Panc1 (cell line): ENCODE measurements around the gene SUV39H1.
"Not testable (repeated sequence)": the region's sequence is repeated elsewhere in the genome, so short reads cannot be mapped to it uniquely, and the experiment has no call there.

Source experiments
- POLR2AphosphoS5 ChIP-seq: IDR thresholded peaks from 2 replicates; pipeline ENCODE4 v1.6.1; 2012; ENCODE audit warnings: mild to moderate bottlenecking, low read depth, low read length, moderate library complexity
- TCF7L2 ChIP-seq: IDR thresholded peaks from 2 replicates; pipeline ENCODE4 v1.6.1; 2011; ENCODE audit warnings: mild to moderate bottlenecking, low read depth, low read length, inconsistent platforms
- TF ChIP-seq, protein P1 (sequence below): fragments of 450-650 bp; IDR thresholded peaks from 2 replicates; pipeline ENCODE4 v1.5.1; 2017; ENCODE audit warnings: mild to moderate bottlenecking
- TF ChIP-seq, protein P2 (sequence below), 2 experiments: IDR thresholded peaks; 2 replicates each; pipeline ENCODE4 v1.6.1; 2011 to 2012; ENCODE audit warnings: low read depth in 2 of 2, control low read depth in 1 of 2, low read length in 1 of 2, mild to moderate bottlenecking in 1 of 2, moderate library complexity in 1 of 2; ENCODE audit not compliant: insufficient read depth in 1 of 2

DNA sequence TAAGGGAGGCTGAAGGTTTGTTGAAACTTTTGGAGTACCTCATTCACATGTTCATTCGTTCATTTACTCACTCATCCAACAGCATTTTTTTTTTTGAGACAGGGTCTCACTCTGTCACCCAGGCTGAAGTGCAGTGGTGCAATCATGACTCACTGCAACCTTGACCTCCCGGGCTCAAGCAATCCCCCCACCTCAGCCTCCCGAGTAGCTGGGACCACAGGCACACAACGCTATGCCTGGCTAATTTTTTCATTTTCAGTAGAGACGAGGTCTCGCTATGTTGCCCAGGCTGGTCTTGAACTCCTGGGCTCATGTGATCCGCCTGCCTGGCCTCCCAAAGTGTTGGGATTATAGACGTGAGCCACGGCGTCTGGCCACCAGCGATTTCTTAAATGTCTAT is 28.3 kb upstream of the SUV39H1 start:
- TF ChIP-seq, protein P1, sequence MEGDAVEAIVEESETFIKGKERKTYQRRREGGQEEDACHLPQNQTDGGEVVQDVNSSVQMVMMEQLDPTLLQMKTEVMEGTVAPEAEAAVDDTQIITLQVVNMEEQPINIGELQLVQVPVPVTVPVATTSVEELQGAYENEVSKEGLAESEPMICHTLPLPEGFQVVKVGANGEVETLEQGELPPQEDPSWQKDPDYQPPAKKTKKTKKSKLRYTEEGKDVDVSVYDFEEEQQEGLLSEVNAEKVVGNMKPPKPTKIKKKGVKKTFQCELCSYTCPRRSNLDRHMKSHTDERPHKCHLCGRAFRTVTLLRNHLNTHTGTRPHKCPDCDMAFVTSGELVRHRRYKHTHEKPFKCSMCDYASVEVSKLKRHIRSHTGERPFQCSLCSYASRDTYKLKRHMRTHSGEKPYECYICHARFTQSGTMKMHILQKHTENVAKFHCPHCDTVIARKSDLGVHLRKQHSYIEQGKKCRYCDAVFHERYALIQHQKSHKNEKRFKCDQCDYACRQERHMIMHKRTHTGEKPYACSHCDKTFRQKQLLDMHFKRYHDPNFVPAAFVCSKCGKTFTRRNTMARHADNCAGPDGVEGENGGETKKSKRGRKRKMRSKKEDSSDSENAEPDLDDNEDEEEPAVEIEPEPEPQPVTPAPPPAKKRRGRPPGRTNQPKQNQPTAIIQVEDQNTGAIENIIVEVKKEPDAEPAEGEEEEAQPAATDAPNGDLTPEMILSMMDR: not testable (repeated sequence)
- TF ChIP-seq POLR2AphosphoS5, TCF7L2: not testable (repeated sequence)
- TF ChIP-seq, protein P2, sequence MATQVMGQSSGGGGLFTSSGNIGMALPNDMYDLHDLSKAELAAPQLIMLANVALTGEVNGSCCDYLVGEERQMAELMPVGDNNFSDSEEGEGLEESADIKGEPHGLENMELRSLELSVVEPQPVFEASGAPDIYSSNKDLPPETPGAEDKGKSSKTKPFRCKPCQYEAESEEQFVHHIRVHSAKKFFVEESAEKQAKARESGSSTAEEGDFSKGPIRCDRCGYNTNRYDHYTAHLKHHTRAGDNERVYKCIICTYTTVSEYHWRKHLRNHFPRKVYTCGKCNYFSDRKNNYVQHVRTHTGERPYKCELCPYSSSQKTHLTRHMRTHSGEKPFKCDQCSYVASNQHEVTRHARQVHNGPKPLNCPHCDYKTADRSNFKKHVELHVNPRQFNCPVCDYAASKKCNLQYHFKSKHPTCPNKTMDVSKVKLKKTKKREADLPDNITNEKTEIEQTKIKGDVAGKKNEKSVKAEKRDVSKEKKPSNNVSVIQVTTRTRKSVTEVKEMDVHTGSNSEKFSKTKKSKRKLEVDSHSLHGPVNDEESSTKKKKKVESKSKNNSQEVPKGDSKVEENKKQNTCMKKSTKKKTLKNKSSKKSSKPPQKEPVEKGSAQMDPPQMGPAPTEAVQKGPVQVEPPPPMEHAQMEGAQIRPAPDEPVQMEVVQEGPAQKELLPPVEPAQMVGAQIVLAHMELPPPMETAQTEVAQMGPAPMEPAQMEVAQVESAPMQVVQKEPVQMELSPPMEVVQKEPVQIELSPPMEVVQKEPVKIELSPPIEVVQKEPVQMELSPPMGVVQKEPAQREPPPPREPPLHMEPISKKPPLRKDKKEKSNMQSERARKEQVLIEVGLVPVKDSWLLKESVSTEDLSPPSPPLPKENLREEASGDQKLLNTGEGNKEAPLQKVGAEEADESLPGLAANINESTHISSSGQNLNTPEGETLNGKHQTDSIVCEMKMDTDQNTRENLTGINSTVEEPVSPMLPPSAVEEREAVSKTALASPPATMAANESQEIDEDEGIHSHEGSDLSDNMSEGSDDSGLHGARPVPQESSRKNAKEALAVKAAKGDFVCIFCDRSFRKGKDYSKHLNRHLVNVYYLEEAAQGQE (IDR thresholded peaks at IDR 0.05; ENCODE audit: insufficient read depth in 1 of 2, low read depth in 2 of 2, low read length in 1 of 2): not testable (repeated sequence)
